ENCODE data around the gene BANF1. TPM values are rescaled to one million over a fixed set of nuclear protein-coding genes. Genes with fewer than 3 reads are reported as not detected.

Gene BANF1
- total and polyA plus RNA-seq, 2 of the 13 experiments (the other 11 are each of a cell fraction or from before 2014, with no cell fraction given) = 40.5 to 86.5 TPM

DNA sequence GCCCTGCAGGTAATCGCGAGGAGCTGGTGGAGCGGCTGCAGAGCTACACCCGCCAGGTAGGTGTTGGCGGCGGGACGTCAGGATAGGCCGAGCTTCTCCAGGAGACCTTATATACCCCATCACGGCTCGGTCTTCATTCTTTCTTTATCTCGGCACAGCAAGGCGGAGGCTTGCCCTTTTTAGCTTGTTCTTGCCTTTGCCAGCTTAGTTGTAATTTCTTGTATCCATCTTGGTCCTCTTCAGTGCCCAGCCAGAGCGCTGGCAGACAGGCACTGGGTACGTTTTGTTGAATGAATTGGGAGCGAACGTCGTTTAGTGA lies 50.3 kb downstream of the BANF1 start (continued):
- TF ChIP-seq ELF1 (CRISPR knock-in tag; IDR thresholded peaks at IDR 0.05) = no peak
- TF ChIP-seq, protein P1, sequence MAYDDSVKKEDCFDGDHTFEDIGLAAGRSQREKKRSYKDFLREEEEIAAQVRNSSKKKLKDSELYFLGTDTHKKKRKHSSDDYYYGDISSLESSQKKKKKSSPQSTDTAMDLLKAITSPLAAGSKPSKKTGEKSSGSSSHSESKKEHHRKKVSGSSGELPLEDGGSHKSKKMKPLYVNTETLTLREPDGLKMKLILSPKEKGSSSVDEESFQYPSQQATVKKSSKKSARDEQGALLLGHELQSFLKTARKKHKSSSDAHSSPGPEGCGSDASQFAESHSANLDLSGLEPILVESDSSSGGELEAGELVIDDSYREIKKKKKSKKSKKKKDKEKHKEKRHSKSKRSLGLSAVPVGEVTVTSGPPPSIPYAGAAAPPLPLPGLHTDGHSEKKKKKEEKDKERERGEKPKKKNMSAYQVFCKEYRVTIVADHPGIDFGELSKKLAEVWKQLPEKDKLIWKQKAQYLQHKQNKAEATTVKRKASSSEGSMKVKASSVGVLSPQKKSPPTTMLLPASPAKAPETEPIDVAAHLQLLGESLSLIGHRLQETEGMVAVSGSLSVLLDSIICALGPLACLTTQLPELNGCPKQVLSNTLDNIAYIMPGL (CRISPR knock-in tag; IDR thresholded peaks at IDR 0.05; ENCODE audit: borderline replicate concordance in 1 of 2, low read depth in 1 of 2) = no peak
- TF ChIP-seq ZNF619 (CRISPR knock-in tag; IDR thresholded peaks at IDR 0.05) = no peak
- no peak for TF ChIP-seq EHMT2 (IDR thresholded peaks at IDR 0.05; ENCODE audit: borderline replicate concordance, low read depth, low read length)
- 0 out of 2 replicates have a peak, but pooled peaks have one; percentile 7 for TF ChIP-seq ZNF572 (CRISPR knock-in tag; IDR thresholded peaks at IDR 0.05)
- no peak for TF ChIP-seq ZNF652 (CRISPR knock-in tag; IDR thresholded peaks at IDR 0.05; ENCODE audit: borderline replicate concordance, low read depth)
- 0 out of 2 replicates have a peak, but pooled peaks have one; percentile 18 for TF ChIP-seq ZNF317 (CRISPR knock-in tag; IDR thresholded peaks at IDR 0.05)
- no peak for TF ChIP-seq ZNF264 (CRISPR knock-in tag; IDR thresholded peaks at IDR 0.05)
- no peak for TF ChIP-seq ZNF556 (CRISPR knock-in tag; IDR thresholded peaks at IDR 0.05; ENCODE audit: borderline replicate concordance)
- peak; percentile 76 for TF ChIP-seq ZNF605 (CRISPR knock-in tag; IDR thresholded peaks at IDR 0.05)
- TF ChIP-seq ZNF205 (CRISPR knock-in tag; IDR thresholded peaks at IDR 0.05) = no peak
- 0 out of 2 replicates have a peak, but pooled peaks have one; percentile 1 for TF ChIP-seq FOXO1 (CRISPR knock-in tag; IDR thresholded peaks at IDR 0.05)
- peak; percentile 7; the same call in 1 of the 2 replicates for TF ChIP-seq CCDC6 (CRISPR knock-in tag; IDR thresholded peaks at IDR 0.05)
- no peak for TF ChIP-seq ELF4 (CRISPR knock-in tag; IDR thresholded peaks at IDR 0.05; ENCODE audit: borderline replicate concordance)
- TF ChIP-seq ZNF329 (CRISPR knock-in tag; IDR thresholded peaks at IDR 0.05; ENCODE audit: low read depth) = 0 out of 2 replicates have a peak, but pooled peaks have one; percentile 2
- TF ChIP-seq, protein P2, sequence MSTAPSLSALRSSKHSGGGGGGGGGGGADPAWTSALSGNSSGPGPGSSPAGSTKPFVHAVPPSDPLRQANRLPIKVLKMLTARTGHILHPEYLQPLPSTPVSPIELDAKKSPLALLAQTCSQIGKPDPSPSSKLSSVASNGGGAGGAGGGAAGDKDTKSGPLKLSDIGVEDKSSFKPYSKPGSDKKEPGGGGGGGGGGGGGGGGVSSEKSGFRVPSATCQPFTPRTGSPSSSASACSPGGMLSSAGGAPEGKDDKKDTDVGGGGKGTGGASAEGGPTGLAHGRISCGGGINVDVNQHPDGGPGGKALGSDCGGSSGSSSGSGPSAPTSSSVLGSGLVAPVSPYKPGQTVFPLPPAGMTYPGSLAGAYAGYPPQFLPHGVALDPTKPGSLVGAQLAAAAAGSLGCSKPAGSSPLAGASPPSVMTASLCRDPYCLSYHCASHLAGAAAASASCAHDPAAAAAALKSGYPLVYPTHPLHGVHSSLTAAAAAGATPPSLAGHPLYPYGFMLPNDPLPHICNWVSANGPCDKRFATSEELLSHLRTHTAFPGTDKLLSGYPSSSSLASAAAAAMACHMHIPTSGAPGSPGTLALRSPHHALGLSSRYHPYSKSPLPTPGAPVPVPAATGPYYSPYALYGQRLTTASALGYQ (CRISPR knock-in tag; IDR thresholded peaks at IDR 0.05) = 0 out of 2 replicates have a peak, but pooled peaks have one; percentile 3
- TF ChIP-seq SATB2 (CRISPR knock-in tag; IDR thresholded peaks at IDR 0.05) = 0 out of 2 replicates have a peak, but pooled peaks have one; percentile 35
- TF ChIP-seq, protein P3, sequence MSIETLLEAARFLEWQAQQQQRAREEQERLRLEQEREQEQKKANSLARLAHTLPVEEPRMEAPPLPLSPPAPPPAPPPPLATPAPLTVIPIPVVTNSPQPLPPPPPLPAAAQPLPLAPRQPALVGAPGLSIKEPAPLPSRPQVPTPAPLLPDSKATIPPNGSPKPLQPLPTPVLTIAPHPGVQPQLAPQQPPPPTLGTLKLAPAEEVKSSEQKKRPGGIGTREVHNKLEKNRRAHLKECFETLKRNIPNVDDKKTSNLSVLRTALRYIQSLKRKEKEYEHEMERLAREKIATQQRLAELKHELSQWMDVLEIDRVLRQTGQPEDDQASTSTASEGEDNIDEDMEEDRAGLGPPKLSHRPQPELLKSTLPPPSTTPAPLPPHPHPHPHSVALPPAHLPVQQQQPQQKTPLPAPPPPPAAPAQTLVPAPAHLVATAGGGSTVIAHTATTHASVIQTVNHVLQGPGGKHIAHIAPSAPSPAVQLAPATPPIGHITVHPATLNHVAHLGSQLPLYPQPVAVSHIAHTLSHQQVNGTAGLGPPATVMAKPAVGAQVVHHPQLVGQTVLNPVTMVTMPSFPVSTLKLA (IDR thresholded peaks at IDR 0.05) = no peak
- 0 out of 2 replicates have a peak, but pooled peaks have one; percentile 1 for TF ChIP-seq MYC (CRISPR knock-in tag; IDR thresholded peaks at IDR 0.05; ENCODE audit: borderline replicate concordance)
- TF ChIP-seq, protein P4, sequence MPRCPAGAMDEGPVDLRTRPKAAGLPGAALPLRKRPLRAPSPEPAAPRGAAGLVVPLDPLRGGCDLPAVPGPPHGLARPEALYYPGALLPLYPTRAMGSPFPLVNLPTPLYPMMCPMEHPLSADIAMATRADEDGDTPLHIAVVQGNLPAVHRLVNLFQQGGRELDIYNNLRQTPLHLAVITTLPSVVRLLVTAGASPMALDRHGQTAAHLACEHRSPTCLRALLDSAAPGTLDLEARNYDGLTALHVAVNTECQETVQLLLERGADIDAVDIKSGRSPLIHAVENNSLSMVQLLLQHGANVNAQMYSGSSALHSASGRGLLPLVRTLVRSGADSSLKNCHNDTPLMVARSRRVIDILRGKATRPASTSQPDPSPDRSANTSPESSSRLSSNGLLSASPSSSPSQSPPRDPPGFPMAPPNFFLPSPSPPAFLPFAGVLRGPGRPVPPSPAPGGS (CRISPR knock-in tag; IDR thresholded peaks at IDR 0.05) = 0 out of 2 replicates have a peak, but pooled peaks have one; percentile 3
- peak; percentile 80 for TF ChIP-seq HNF4G (IDR thresholded peaks at IDR 0.05; ENCODE audit: borderline replicate concordance, low read depth, low read length)
- no peak for TF ChIP-seq HNF4G (CRISPR knock-in tag; IDR thresholded peaks at IDR 0.05; ENCODE audit: borderline replicate concordance, low read depth)

All from HepG2 (cell line).